Measurements from ENCODE around the gene SHC2. TPM values are rescaled to one million over a fixed set of nuclear protein-coding genes. Genes with fewer than 3 reads are reported as not detected.

SHC2 gene
- total and polyA plus RNA-seq, 2 donors (not counting 3 experiments of a cell fraction or from before 2014, with no cell fraction given), result 7.5 to 11.8 TPM

GRCh38 chr19:465056-465816, 4.4 kb upstream of the SHC2 start:
- H3K9ac ChIP-seq (replicated peaks; ENCODE audit: extremely low read depth, insufficient read depth, low read length), result no peak overlapping the region
- CTCF ChIA-PET, result no interaction called here
- no peak overlapping the region for H3K27ac ChIP-seq (ENCODE audit: insufficient read depth, low read depth, low read length)
- no peak overlapping the region for H3K4me3 ChIP-seq (replicated peaks in 1 of 3; ENCODE audit: insufficient read depth in 1 of 3, low read depth in 1 of 3, low read length in 3 of 3)
- no peaks in the 10 kb centered on the region for H3K4me1 ChIP-seq (ENCODE audit: control insufficient read depth, extremely low read depth, insufficient read depth, low read length)
- BruUV-seq (replicated peaks), result no TSS peak
- H3K4me2 ChIP-seq (ENCODE audit: insufficient read depth, low read length), result no peak overlapping the region
- dilution Hi-C loops (cut with MboI; ENCODE audit: extremely low pct_ligation_motif_present, low sequenced_read_pairs), result no loop called here
- peaks cover 5 to 13% of the 10 kb centered on the region in 2 experiments for H3K27me3 ChIP-seq (ENCODE audit: control insufficient read depth in 2 of 2, insufficient read depth in 2 of 2, low read length in 2 of 2)
- intact Hi-C loops (cut with micrococcal nuclease), result no loop called here
- no peak for FAIRE-seq
- H2AFZ ChIP-seq (ENCODE audit: low read depth, low read length), result no peak overlapping the region
- H3K9me1 ChIP-seq (replicated peaks; ENCODE audit: control insufficient read depth, extremely low read depth, insufficient read depth, low read length), result no peaks in the 10 kb centered on the region
- H3K79me2 ChIP-seq (ENCODE audit: control insufficient read depth, insufficient read depth, low read length), result no peaks in the 10 kb centered on the region
- H3K36me3 ChIP-seq (ENCODE audit: control insufficient read depth in 2 of 2, extremely low read depth in 1 of 2, insufficient read depth in 2 of 2, low read length in 2 of 2), result no peaks in the 10 kb centered on the region
- no peak for DNase-seq (ENCODE audit: low read depth, low spot score)
- POLR2A ChIA-PET, result no interaction called here
- TF ChIP-seq MAX (IDR thresholded peaks at IDR 0.05; ENCODE audit: insufficient read depth, insufficient read length), result no peak
- no peak for TF ChIP-seq POLR2A (IDR thresholded peaks at IDR 0.05; ENCODE audit: low read depth, low read length)
- no peak for TF ChIP-seq MYC (IDR thresholded peaks at IDR 0.05; ENCODE audit: low read depth, low read length)
- no peak for TF ChIP-seq JUN (IDR thresholded peaks at IDR 0.05; ENCODE audit: borderline replicate concordance, insufficient read depth, insufficient read length, low read depth)
- TF ChIP-seq CTCF (IDR thresholded peaks at IDR 0.05; ENCODE audit: extremely low read depth in 1 of 2, insufficient read depth in 1 of 2, low read depth in 1 of 2, low read length in 2 of 2), result no peak
- TF ChIP-seq EZH2 (IDR thresholded peaks at IDR 0.05; ENCODE audit: borderline replicate concordance, low read depth, low read length, severe bottlenecking), result no peak
- no peak for TF ChIP-seq POLR2AphosphoS5 (IDR thresholded peaks at IDR 0.05; ENCODE audit: insufficient read depth, low read depth, low read length)
- TF ChIP-seq GATA2 (IDR thresholded peaks at IDR 0.05; ENCODE audit: insufficient read depth, insufficient read length, low read depth, low read length), result no peak
- TF ChIP-seq FOS (IDR thresholded peaks at IDR 0.05; ENCODE audit: borderline replicate concordance, insufficient read depth, low read length), result no peak
- no peaks in the 10 kb centered on the region for H4K20me1 ChIP-seq (replicated peaks; ENCODE audit: control insufficient read depth, extremely low read depth, insufficient read depth, low read length)
- no peaks in the 10 kb centered on the region for H3K9me3 ChIP-seq (replicated peaks; ENCODE audit: control insufficient read depth, insufficient read depth, low read length)

Data from endothelial cell of umbilical vein (primary cell).